Right atrium auricular region (tissue), 2 donors: ENCODE measurements around the gene MAGI2. TPM values are rescaled to one million over a fixed set of nuclear protein-coding genes. Genes with fewer than 3 reads are reported as not detected.

ENCODE experiments used
- DNase-seq: peaks from one replicate; pipeline ENCODE4 v3.0.0-alpha.2; 2019; ENCODE audit warnings: low spot score
- H3K27ac ChIP-seq, 2 donors: fragments of 200-600 bp; sonication (generic); 1 replicate in 1 of 2; 2 replicates in 1 of 2; pipeline ENCODE4 v1.5.1; 2016 to 2019
- H3K27me3 ChIP-seq, 2 donors: fragments of 200-600 bp; sonication (generic); one replicate each; pipeline versions ENCODE4 v1.5.1 to v1.6.0; 2017 to 2019
- H3K36me3 ChIP-seq: fragments of 200-600 bp; sonication (generic); one replicate; pipeline ENCODE4 v1.5.1; 2016
- H3K4me1 ChIP-seq, 2 donors: fragments of 200-600 bp; sonication (generic); one replicate each; pipeline versions ENCODE4 v1.5.1 to v1.6.0; 2017 to 2019
- H3K4me3 ChIP-seq, 2 donors: fragments of 200-600 bp; sonication (generic); 1 replicate in 1 of 2; 2 replicates in 1 of 2; pipeline ENCODE4 v1.5.1; 2017 to 2019; ENCODE audit warnings: mild to moderate bottlenecking in 1 of 2, moderate library complexity in 1 of 2
- H3K9me3 ChIP-seq, 2 donors: fragments of 200-600 bp; sonication (generic); one replicate each; pipeline ENCODE4 v1.5.1; 2019
- CTCF ChIP-seq, 2 donors: fragments of 200-600 bp; sonication (generic); IDR thresholded peaks; one replicate each; pipeline ENCODE4 v1.5.1; 2019; ENCODE audit warnings: antibody characterized with exemption in 2 of 2
- total RNA-seq, 2 donors: library from RNA; depleted of rRNA; stranded (reverse); fragments of >200 nt; gene quantifications; one replicate each; pipeline ENCODE4 v1.1.0, GENCODE V29; 2016

The MAGI2 gene
- total RNA-seq, 2 donors from 2014 or later: 5.9 to 6.0 TPM

- H3K4me3 ChIP-seq: no peak overlapping the region
- H3K36me3 ChIP-seq: no peaks in the 10 kb centered on the region
- H3K27ac ChIP-seq: no peak overlapping the region
- no peaks in the 10 kb centered on the region for H3K4me1 ChIP-seq
- no peak for TF ChIP-seq CTCF (IDR thresholded peaks at IDR 0.05)
- H3K27me3 ChIP-seq: no peaks in the 10 kb centered on the region
- H3K9me3 ChIP-seq: no peaks in the 10 kb centered on the region
- DNase-seq: no peak
Observed at GRCh38 chr7:79093421-79093820, 360.0 kb downstream of the MAGI2 start.

- no peak for DNase-seq
- H3K36me3 ChIP-seq: no peaks in the 10 kb centered on the region
Observed at GRCh38 chr7:79091661-79092060, 361.8 kb downstream of the MAGI2 start.

GRCh38 chr7:79091011-79091410, 362.5 kb downstream of the MAGI2 start:
- DNase-seq: no peak
- Histone ChIP-seq H3K9me3 (no peaks in the 10 kb centered on the region), H3K4me1 (no peaks in the 10 kb centered on the region), H3K27ac (no peak overlapping the region), H3K27me3 (no peaks in the 10 kb centered on the region), H3K4me3 (no peak overlapping the region), H3K36me3 (no peaks in the 10 kb centered on the region)
- no peak for TF ChIP-seq CTCF (IDR thresholded peaks at IDR 0.05)

More at GRCh38 chr7:79091661-79092060, 361.8 kb downstream of the MAGI2 start:
- no peaks in the 10 kb centered on the region for H3K27me3 ChIP-seq
- no peak overlapping the region for H3K27ac ChIP-seq
- no peaks in the 10 kb centered on the region for H3K9me3 ChIP-seq
- H3K4me3 ChIP-seq: no peak overlapping the region
- TF ChIP-seq CTCF (IDR thresholded peaks at IDR 0.05): no peak
- H3K4me1 ChIP-seq: no peaks in the 10 kb centered on the region

GRCh38 chr7:79090543-79090942, 362.9 kb downstream of the MAGI2 start:
- Histone ChIP-seq H3K36me3 (no peaks in the 10 kb centered on the region), H3K27ac (no peak overlapping the region), H3K4me1 (no peaks in the 10 kb centered on the region), H3K4me3 (no peak overlapping the region), H3K9me3 (no peaks in the 10 kb centered on the region), H3K27me3 (no peaks in the 10 kb centered on the region)
- DNase-seq: no peak
- TF ChIP-seq CTCF (IDR thresholded peaks at IDR 0.05): no peak

- H3K4me3 ChIP-seq: no peak overlapping the region
- H3K27ac ChIP-seq: no peak overlapping the region
- no peak for TF ChIP-seq CTCF (IDR thresholded peaks at IDR 0.05)
- H3K36me3 ChIP-seq: no peaks in the 10 kb centered on the region
- DNase-seq: no peak
- no peaks in the 10 kb centered on the region for H3K4me1 ChIP-seq
- no peaks in the 10 kb centered on the region for H3K9me3 ChIP-seq
- no peaks in the 10 kb centered on the region for H3K27me3 ChIP-seq
Observed at GRCh38 chr7:79084423-79084822, 369.0 kb downstream of the MAGI2 start.

GRCh38 chr7:79079919-79080554, 373.4 kb downstream of the MAGI2 start:
- no peaks in the 10 kb centered on the region for H3K9me3 ChIP-seq
- TF ChIP-seq CTCF (IDR thresholded peaks at IDR 0.05): no peak
- H3K36me3 ChIP-seq: no peaks in the 10 kb centered on the region
- H3K27me3 ChIP-seq: no peaks in the 10 kb centered on the region
- no peak overlapping the region for H3K27ac ChIP-seq
- no peak overlapping the region for H3K4me3 ChIP-seq
- H3K4me1 ChIP-seq: no peaks in the 10 kb centered on the region
- DNase-seq: no peak
